Measurements from ENCODE around the gene GABRA5.

The GABRA5 gene

GRCh38 chr15:26941489-26941888 lies 74.6 kb downstream of the GABRA5 start:
- TF ChIP-seq CTCF (IDR thresholded peaks at IDR 0.05; ENCODE audit: low read depth, low read length), result no peak
- no peak for DNase-seq (ENCODE audit: extremely low read depth, low read depth)

GRCh38 chr15:26943866-26944265 lies 77.0 kb downstream of the GABRA5 start:
- DNase-seq (ENCODE audit: extremely low read depth, low read depth), result no peak
- TF ChIP-seq CTCF (IDR thresholded peaks at IDR 0.05; ENCODE audit: low read depth, low read length), result no peak

- TF ChIP-seq CTCF (IDR thresholded peaks at IDR 0.05; ENCODE audit: low read depth, low read length), result no peak
Observed at GRCh38 chr15:26945046-26945445, 78.2 kb downstream of the GABRA5 start.

GRCh38 chr15:26950001-26950400 lies 83.1 kb downstream of the GABRA5 start:
- DNase-seq (ENCODE audit: extremely low read depth, low read depth), result no peak

More at GRCh38 chr15:26945046-26945445, 78.2 kb downstream of the GABRA5 start:
- DNase-seq (ENCODE audit: extremely low read depth, low read depth), result no peak

GRCh38 chr15:26954403-26954802 lies 87.5 kb downstream of the GABRA5 start:
- DNase-seq (ENCODE audit: extremely low read depth, low read depth), result no peak
- no peak for TF ChIP-seq CTCF (IDR thresholded peaks at IDR 0.05; ENCODE audit: low read depth, low read length)

More at GRCh38 chr15:26950001-26950400, 83.1 kb downstream of the GABRA5 start:
- no peak for TF ChIP-seq CTCF (IDR thresholded peaks at IDR 0.05; ENCODE audit: low read depth, low read length)

GRCh38 chr15:26967719-26968269 lies 100.9 kb downstream of the GABRA5 start:
- DNase-seq (ENCODE audit: extremely low read depth, low read depth), result no peak
- no peak for TF ChIP-seq CTCF (IDR thresholded peaks at IDR 0.05; ENCODE audit: low read depth, low read length)

GRCh38 chr15:26968806-26969205 lies 101.9 kb downstream of the GABRA5 start:
- no peak for DNase-seq (ENCODE audit: extremely low read depth, low read depth)
- no peak for TF ChIP-seq CTCF (IDR thresholded peaks at IDR 0.05; ENCODE audit: low read depth, low read length)
